Activated CD8-positive, alpha-beta T cell treated with anti-CD3 and anti-CD28 coated beads for 36 hours (primary cell): Measurements from ENCODE around the gene WDR18. TPM values are rescaled to one million over a fixed set of nuclear protein-coding genes. Genes with fewer than 3 reads are reported as not detected.

ENCODE experiments used
- ATAC-seq: fragments of 200-7000 bp; cut with Tn5 transposase; one replicate; pipeline ENCODE4 v1.10.0; 2021; ENCODE audit warnings: mild to moderate bottlenecking, moderate library complexity
- CTCF ChIA-PET: fragments of 350-600 bp; sonication (Branson Sonifier 250); formaldehyde crosslinking; loops from one replicate; lab custom pipeline; 2021; ENCODE audit warnings: antibody characterized with exemption; lab: Charles Lee
- POLR2A ChIA-PET: fragments of 350-600 bp; sonication (Branson Sonifier 250); formaldehyde crosslinking; loops from one replicate; lab custom pipeline; 2021; ENCODE audit warnings: antibody characterized with exemption; lab: Charles Lee
- DNase-seq: peaks from one replicate; pipeline ENCODE4 v3.0.0-alpha.2; 2020
- H3K27ac Mint-ChIP-seq: one replicate; pipeline ENCODE4 v1.8.0; 2021; ENCODE audit warnings: mild to moderate bottlenecking, mixed read lengths
- H3K27me3 Mint-ChIP-seq: one replicate; pipeline ENCODE4 v1.8.0; 2021; ENCODE audit warnings: mixed read lengths
- H3K36me3 Mint-ChIP-seq: one replicate; pipeline ENCODE4 v1.8.0; 2021; ENCODE audit warnings: low read depth, mixed read lengths
- H3K4me1 Mint-ChIP-seq: one replicate; pipeline ENCODE4 v1.8.0; 2021; ENCODE audit warnings: low read depth, mixed read lengths
- H3K4me3 Mint-ChIP-seq: one replicate; pipeline ENCODE4 v1.8.0; 2021; ENCODE audit warnings: mild to moderate bottlenecking, moderate library complexity, mixed read lengths
- H3K9me3 Mint-ChIP-seq: one replicate; pipeline ENCODE4 v1.8.0; 2021; ENCODE audit warnings: mixed read lengths
- CTCF ChIP-seq: fragments of 200-600 bp; IDR thresholded peaks from one replicate; pipeline ENCODE4 v1.8.0; 2022; ENCODE audit warnings: antibody characterized with exemption, mild to moderate bottlenecking
- intact Hi-C: fragments of 100-400 bp; cut with micrococcal nuclease; formaldehyde crosslinking; loops from one replicate; pipeline ENCODE4 v1.10.0; 2022
- total RNA-seq, 2 experiments: library from RNA; stranded (reverse); gene quantifications; one replicate each; pipeline ENCODE4 v1.2.3, GENCODE V29; 2021

WDR18 gene
- total RNA-seq, 2 experiments from 2014 or later, result 75.3 to 78.1 TPM

GRCh38 chr19:986083-986482 lies 1.9 kb downstream of the WDR18 start:
- H3K27ac Mint-ChIP-seq, result no peak overlapping the region
- no peak for ATAC-seq
- H3K4me3 Mint-ChIP-seq, result peak overlapping the region; percentile 92
- peaks cover 15% of the 10 kb centered on the region for H3K36me3 Mint-ChIP-seq
- ChIA-PET POLR2A (interaction anchor here (1.0 to 5.1 kb wide), 3 partner anchors 11 to 187 kb away, joined by 3 to 37 read pairs (median 4); no protein-coding TSS in a partner anchor), CTCF (interaction anchor here (3.6 kb wide), 1 partner anchor 122 kb away, joined by 31 read pairs; no protein-coding TSS in a partner anchor)
- H3K9me3 Mint-ChIP-seq, result no peaks in the 10 kb centered on the region
- H3K4me1 Mint-ChIP-seq, result peaks cover 21% of the 10 kb centered on the region
- no peak for TF ChIP-seq CTCF
- no peak for DNase-seq
- no peaks in the 10 kb centered on the region for H3K27me3 Mint-ChIP-seq
- intact Hi-C loops, result no loop called here

- no peak overlapping the region for H3K4me3 Mint-ChIP-seq
- intact Hi-C loops, result no loop called here
- peaks cover 19% of the 10 kb centered on the region for H3K4me1 Mint-ChIP-seq
- DNase-seq (no peak), ATAC-seq (no peak)
- H3K9me3 Mint-ChIP-seq, result no peaks in the 10 kb centered on the region
- H3K36me3 Mint-ChIP-seq, result peaks cover 19% of the 10 kb centered on the region
- no peak overlapping the region for H3K27ac Mint-ChIP-seq
- POLR2A ChIA-PET, result interaction anchor here (5.1 kb wide), 1 partner anchor 9 kb away, joined by 37 read pairs; no protein-coding TSS in a partner anchor
- CTCF ChIA-PET, result interaction anchor here (0.7 kb wide), 1 partner anchor 125 kb away, joined by 4 read pairs; no protein-coding TSS in a partner anchor
- TF ChIP-seq CTCF, result no peak
- no peaks in the 10 kb centered on the region for H3K27me3 Mint-ChIP-seq
Observed at GRCh38 chr19:988081-988480, 3.9 kb downstream of the WDR18 start.

GRCh38 chr19:988510-988909 lies 4.4 kb downstream of the WDR18 start:
- H3K27ac Mint-ChIP-seq, result no peak overlapping the region
- ATAC-seq, result no peak
- peaks cover 18% of the 10 kb centered on the region for H3K4me1 Mint-ChIP-seq
- H3K4me3 Mint-ChIP-seq, result no peak overlapping the region
- TF ChIP-seq CTCF, result no peak
- H3K36me3 Mint-ChIP-seq, result peaks cover 19% of the 10 kb centered on the region
- intact Hi-C loops, result no loop called here
- ChIA-PET CTCF (no interaction called here), POLR2A (no interaction called here)
- H3K9me3 Mint-ChIP-seq, result no peaks in the 10 kb centered on the region
- no peaks in the 10 kb centered on the region for H3K27me3 Mint-ChIP-seq
- DNase-seq, result no peak

DNA sequence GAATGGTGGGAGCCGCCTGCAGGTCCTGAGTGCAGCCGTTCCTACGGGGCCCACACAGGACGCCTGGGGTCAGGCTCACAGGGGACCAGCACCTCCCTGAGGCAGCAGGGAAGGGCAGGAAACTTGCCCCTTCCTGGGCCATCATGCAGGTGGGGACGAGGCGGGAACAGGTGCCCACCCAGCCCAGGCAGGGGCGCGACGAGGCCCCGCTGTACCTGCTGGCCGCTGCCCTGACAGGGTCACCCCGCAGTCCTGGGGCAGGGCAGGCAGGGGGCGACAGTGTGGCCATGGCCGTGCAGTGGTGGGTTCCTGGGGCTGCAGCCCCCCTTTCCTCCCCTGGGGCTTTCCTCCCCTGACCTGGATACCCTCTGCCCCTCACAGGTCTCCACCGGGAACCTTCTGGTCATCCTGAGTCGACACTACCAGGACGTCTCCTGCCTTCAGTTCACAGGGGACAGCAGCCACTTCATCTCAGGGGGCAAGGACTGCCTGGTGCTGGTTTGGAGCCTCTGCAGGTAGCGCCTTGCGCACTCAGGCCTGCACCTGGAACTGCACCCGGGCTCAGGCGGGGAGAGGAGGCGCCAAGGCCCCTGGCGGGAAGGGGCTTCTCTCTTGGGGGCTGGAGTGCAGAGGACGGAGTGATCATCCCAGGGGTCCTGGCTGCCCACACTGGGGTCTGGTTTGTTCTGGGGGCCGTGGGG lies 5.4 kb downstream of the WDR18 start:
- no peak for ATAC-seq
- POLR2A ChIA-PET, result no interaction called here
- no peak overlapping the region for H3K4me3 Mint-ChIP-seq
- H3K9me3 Mint-ChIP-seq, result no peaks in the 10 kb centered on the region
- no peaks in the 10 kb centered on the region for H3K27me3 Mint-ChIP-seq
- CTCF ChIA-PET, result no interaction called here
- H3K27ac Mint-ChIP-seq, result no peak overlapping the region
- intact Hi-C loops, result no loop called here
- peaks cover 15% of the 10 kb centered on the region for H3K4me1 Mint-ChIP-seq
- peaks cover 19% of the 10 kb centered on the region for H3K36me3 Mint-ChIP-seq
- no peak for TF ChIP-seq CTCF
- no peak for DNase-seq

DNA sequence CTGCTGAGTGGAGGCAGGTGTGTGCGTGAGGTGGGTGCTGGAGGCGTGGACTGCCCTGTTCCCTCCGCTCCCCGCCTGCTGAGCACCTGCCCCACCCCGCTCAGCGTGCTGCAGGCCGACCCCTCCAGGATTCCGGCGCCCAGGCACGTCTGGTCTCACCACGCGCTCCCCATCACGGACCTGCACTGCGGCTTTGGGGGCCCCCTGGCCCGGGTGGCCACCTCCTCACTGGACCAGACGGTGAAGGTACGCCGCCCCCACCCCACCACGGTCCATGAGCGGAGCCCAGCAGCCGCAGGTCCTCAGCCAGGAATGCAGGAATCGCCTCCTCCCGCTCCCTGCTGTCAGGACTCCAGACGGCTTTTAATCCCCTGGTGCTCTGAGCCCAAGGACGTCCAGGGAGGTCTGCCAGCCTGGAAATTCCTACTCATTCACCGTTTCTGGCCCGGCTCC lies 6.0 kb downstream of the WDR18 start:
- Mint-ChIP-seq H3K27ac (no peak overlapping the region), H3K4me1 (peaks cover 10% of the 10 kb centered on the region), H3K9me3 (no peaks in the 10 kb centered on the region), H3K27me3 (no peaks in the 10 kb centered on the region), H3K36me3 (peaks cover 19% of the 10 kb centered on the region), H3K4me3 (no peak overlapping the region)
- ChIA-PET CTCF (no interaction called here), POLR2A (no interaction called here)
- ATAC-seq, result no peak
- TF ChIP-seq CTCF, result no peak
- no peak for DNase-seq
- intact Hi-C loops, result no loop called here
